ENCODE results near the gene SETD3.

Gene SETD3

DNA sequence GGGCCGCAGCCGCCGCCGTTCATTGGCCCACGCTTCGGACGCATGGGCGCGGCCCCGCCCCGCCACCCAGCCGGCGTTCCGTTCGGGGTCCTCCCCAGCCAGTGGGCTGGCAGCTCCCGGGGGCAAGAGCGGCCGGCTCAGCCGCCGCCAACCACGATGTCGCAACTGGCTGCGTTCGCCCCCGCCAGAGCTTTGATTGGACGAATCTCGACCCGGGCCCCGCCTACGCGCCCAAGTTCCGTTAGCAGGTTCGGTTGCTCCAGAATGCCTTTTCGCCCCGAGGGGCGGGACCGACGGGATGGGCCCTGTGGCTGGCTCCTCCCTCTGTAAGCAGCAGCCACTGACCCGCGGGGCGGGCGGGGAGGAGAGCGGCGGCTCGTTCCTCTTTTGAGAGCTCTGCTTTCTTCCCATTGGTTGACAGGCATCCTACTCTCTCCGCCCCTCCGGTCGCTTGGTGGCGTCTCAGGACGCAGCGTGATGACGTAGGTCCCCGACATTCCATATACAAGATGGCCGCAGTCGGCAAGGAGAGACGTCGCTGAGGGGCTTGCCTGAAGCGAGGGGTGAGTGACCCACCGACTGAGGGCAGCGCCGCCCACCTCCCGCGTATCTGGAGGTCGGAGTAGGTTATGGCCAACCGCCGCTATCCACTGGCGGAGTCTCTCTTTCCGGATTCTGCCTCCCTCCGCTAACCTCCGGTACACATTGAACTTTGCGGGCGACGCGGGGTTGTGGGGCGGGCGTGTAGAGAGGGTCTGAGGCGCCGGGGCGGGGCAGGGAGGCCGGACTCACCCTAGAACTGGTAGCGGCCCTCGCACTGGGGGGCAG is 472 bp upstream of the SETD3 start, which contains the start of gene CCNK:
Gene CCNK, plus strand, starts transcription at position 493 of the 828 bp plus-strand sequence. CDS start 11,269 bp downstream, outside the sequence.
- peaks cover 36% of the 10 kb centered on the region for H3K4me1 Mint-ChIP-seq (ENCODE audit: low read depth)
- no peaks in the 10 kb centered on the region for H3K27me3 Mint-ChIP-seq (ENCODE audit: low read depth)

DNA sequence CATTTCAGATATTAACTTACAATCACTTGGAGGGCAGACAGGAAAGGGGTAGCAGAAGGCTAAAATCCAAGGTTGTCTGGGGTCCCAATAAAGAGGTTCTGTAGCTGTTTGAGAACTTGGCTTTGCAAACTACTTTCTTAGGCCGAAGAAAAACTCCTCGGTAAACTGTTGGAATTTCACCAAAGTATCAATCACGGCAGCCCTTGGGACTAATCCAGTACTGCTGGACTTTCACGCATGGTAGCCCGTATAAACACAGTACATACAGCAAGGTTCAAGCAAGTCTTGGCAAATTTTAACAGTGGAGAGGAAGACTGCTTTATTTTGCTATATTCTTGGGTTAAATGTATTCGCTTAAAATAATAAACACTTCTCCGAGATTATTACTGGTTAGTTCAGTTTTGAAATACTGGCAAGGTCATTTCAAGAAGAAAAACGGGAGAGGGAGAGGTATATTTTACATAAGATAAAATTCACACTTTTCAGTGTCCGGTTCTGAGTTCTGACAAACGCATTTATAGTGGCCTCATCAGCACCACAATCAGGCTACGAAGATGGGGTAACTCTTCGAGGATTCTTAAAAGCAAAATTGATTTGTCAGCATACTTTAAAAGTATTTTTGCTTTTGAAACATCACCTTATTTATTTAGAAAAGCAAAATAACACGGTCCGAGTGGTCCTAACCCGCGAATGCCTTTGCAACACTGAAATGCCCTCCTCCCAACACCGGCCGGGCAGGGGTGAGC is 1.3 kb downstream of the SETD3 start:
- Mint-ChIP-seq H3K36me3 (ENCODE audit: low read depth) (peaks cover 3% of the 10 kb centered on the region), H3K9me3 (no peaks in the 10 kb centered on the region), H3K27ac (peak overlapping the region; percentile 67), H3K4me3 (peak overlapping the region; percentile 95), H3K27me3 (ENCODE audit: low read depth) (no peaks in the 10 kb centered on the region), H3K4me1 (ENCODE audit: low read depth) (peaks cover 35% of the 10 kb centered on the region)

More for the DNA sequence above, 472 bp upstream of the SETD3 start, which contains the start of gene CCNK:
- no peaks in the 10 kb centered on the region for H3K9me3 Mint-ChIP-seq
- H3K36me3 Mint-ChIP-seq (ENCODE audit: low read depth) = peaks cover 3% of the 10 kb centered on the region
- H3K27ac Mint-ChIP-seq = peak within 1 kb of the TSS; percentile 99
- H3K4me3 Mint-ChIP-seq = peak within 1 kb of the TSS; percentile 96

DNA sequence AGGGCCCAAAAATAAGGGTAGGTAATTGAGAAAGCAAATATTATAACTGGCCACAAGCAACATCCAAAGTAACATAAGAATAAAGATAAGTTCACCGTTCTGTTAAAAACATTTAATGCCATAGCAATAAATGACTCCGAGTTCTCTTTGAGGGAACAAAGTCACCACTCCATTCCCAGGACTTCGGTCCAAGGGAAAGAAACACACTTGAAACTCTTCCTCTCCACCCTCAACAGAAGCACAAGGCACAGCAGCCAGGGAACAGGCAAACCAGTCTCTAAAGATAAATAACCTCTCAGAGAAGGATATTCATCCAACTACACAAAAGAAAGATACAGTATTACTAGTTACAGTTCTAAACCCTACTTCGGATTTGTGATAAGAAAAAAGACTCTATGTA is 2.5 kb downstream of the SETD3 start:
- no peak overlapping the region for H3K27ac Mint-ChIP-seq
- no peaks in the 10 kb centered on the region for H3K9me3 Mint-ChIP-seq
- H3K36me3 Mint-ChIP-seq (ENCODE audit: low read depth) = peaks cover 3% of the 10 kb centered on the region
- no peak overlapping the region for H3K4me3 Mint-ChIP-seq
- no peaks in the 10 kb centered on the region for H3K27me3 Mint-ChIP-seq (ENCODE audit: low read depth)
- peaks cover 29% of the 10 kb centered on the region for H3K4me1 Mint-ChIP-seq (ENCODE audit: low read depth)

GRCh38 chr14:99476864-99477263 is 3.8 kb downstream of the SETD3 start:
- Mint-ChIP-seq H3K27me3 (ENCODE audit: low read depth) (no peaks in the 10 kb centered on the region), H3K4me3 (no peak overlapping the region), H3K36me3 (ENCODE audit: low read depth) (peaks cover 3% of the 10 kb centered on the region), H3K4me1 (ENCODE audit: low read depth) (peaks cover 18% of the 10 kb centered on the region), H3K9me3 (no peaks in the 10 kb centered on the region), H3K27ac (no peak overlapping the region)

GRCh38 chr14:99475660-99476059 is 5.0 kb downstream of the SETD3 start:
- Mint-ChIP-seq H3K9me3 (no peaks in the 10 kb centered on the region), H3K36me3 (ENCODE audit: low read depth) (peaks cover 3% of the 10 kb centered on the region)

DNA sequence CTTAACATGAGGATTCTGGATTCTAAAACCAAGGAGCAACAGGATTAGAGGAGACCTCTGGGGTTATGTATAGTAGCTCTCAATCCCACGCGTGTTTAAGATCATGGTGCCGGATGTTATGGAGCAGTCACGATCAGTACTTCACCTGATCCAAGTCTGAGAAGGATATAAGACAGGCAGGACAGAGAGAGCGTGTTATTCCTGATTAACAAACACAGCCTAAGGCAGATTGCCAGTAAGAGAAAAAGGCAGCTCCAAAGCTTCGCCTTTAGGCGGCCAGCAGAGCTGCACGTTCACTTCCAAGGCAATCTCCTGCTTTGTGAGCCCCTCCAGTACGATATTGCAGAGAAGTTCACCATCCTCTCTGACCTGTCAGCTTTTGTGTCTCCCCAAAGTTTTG is 5.5 kb downstream of the SETD3 start:
- H3K4me1 Mint-ChIP-seq (ENCODE audit: low read depth) = peaks cover 18% of the 10 kb centered on the region
- no peak overlapping the region for H3K4me3 Mint-ChIP-seq
- H3K27ac Mint-ChIP-seq = no peak overlapping the region
- H3K9me3 Mint-ChIP-seq = no peaks in the 10 kb centered on the region
- H3K27me3 Mint-ChIP-seq (ENCODE audit: low read depth) = no peaks in the 10 kb centered on the region
- peaks cover 3% of the 10 kb centered on the region for H3K36me3 Mint-ChIP-seq (ENCODE audit: low read depth)

More at GRCh38 chr14:99475660-99476059, 5.0 kb downstream of the SETD3 start:
- Mint-ChIP-seq H3K27me3 (ENCODE audit: low read depth) (no peaks in the 10 kb centered on the region), H3K4me1 (ENCODE audit: low read depth) (peaks cover 18% of the 10 kb centered on the region), H3K27ac (no peak overlapping the region), H3K4me3 (no peak overlapping the region)

DNA sequence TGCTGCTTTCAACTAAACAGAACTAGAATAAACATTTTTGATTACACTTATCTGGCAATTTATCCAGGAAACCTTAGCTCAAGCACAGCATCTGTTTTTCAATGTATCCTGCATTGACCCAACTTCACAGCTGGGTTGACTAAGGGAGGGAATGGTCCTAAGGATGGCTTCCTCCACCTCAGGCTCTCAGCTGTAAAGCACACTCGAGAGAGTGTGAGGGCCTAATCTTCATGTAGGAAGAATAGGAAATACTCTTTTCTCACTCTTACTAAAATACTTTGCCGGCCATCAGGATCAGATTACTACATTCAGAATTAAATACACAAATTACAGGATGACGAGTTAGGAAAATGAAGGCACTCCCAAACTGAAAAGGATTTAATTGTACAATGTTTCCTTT is 7.2 kb downstream of the SETD3 start:
- peaks cover 16% of the 10 kb centered on the region for H3K4me1 Mint-ChIP-seq (ENCODE audit: low read depth)
- H3K9me3 Mint-ChIP-seq = no peaks in the 10 kb centered on the region
- peaks cover 3% of the 10 kb centered on the region for H3K36me3 Mint-ChIP-seq (ENCODE audit: low read depth)
- H3K4me3 Mint-ChIP-seq = no peak overlapping the region
- no peak overlapping the region for H3K27ac Mint-ChIP-seq
- H3K27me3 Mint-ChIP-seq (ENCODE audit: low read depth) = no peaks in the 10 kb centered on the region

GRCh38 chr14:99472937-99473336 is 7.7 kb downstream of the SETD3 start:
- Mint-ChIP-seq H3K9me3 (no peaks in the 10 kb centered on the region), H3K27ac (no peak overlapping the region), H3K4me3 (no peak overlapping the region), H3K4me1 (ENCODE audit: low read depth) (peaks cover 16% of the 10 kb centered on the region), H3K36me3 (ENCODE audit: low read depth) (no peaks in the 10 kb centered on the region), H3K27me3 (ENCODE audit: low read depth) (no peaks in the 10 kb centered on the region)

GRCh38 chr14:99471731-99472130 is 8.9 kb downstream of the SETD3 start:
- Mint-ChIP-seq H3K4me1 (ENCODE audit: low read depth) (peaks cover 12% of the 10 kb centered on the region), H3K27me3 (ENCODE audit: low read depth) (no peaks in the 10 kb centered on the region), H3K4me3 (no peak overlapping the region), H3K27ac (no peak overlapping the region), H3K9me3 (no peaks in the 10 kb centered on the region), H3K36me3 (ENCODE audit: low read depth) (no peaks in the 10 kb centered on the region)

DNA sequence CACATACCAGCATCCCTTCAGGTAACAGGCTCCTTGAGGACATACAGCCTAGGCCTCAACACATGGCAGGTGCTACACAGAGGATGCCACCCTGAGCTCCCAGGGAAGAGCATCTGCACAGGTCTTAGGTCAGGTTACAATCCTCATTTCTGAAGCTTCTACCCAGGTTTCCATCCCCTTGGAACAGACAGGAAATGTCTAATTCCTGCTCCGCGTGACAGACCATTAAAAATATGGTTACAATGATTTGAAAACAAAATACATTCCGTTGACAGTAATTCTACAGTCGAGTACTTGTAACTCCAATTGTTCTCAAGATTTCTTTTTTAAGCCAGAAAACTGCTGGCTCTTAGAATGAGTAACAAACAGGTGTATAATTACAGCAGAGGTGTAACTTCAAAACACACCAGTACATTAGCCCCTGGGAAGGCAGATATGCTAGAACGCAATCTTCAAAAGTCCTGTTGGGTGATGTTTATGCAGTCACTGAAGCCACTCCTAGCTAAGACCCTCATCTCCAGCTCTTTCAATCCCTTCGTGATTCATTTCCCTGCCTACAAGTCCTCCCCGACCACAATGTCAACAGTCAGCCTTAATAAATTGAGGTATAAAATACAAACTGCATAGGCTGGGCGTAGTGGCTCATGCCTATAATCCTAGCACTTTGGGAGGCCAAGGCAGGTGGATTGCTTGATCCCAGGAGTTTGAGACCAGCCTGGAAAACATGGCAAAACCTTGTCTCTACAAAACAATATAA is 11.6 kb downstream of the SETD3 start:
- peaks cover 12% of the 10 kb centered on the region for H3K4me1 Mint-ChIP-seq (ENCODE audit: low read depth)
- no peak overlapping the region for H3K4me3 Mint-ChIP-seq
- no peaks in the 10 kb centered on the region for H3K9me3 Mint-ChIP-seq
- no peaks in the 10 kb centered on the region for H3K27me3 Mint-ChIP-seq (ENCODE audit: low read depth)
- no peaks in the 10 kb centered on the region for H3K36me3 Mint-ChIP-seq (ENCODE audit: low read depth)
- H3K27ac Mint-ChIP-seq = no peak overlapping the region

DNA sequence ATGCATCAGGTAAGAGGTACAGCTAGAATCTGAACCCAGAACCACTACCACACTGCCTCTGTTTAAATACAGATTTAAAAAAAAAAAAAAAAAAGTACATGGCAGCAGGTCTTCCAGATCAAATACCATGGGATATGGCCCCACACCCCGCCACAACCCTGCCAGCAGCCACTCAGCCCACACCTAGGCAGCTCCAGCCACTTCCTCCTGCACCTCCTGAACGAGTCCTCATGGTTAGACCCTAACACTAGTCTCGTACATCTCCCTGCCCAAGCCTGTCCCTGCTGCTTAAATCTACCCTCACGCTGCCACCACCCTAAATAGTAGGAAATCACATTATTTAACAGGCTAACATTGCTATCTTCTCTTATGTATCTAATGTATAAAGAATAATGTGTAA is 12.6 kb downstream of the SETD3 start:
- Mint-ChIP-seq H3K27ac (no peak overlapping the region), H3K4me1 (ENCODE audit: low read depth) (peaks cover 12% of the 10 kb centered on the region), H3K4me3 (no peak overlapping the region), H3K27me3 (ENCODE audit: low read depth) (no peaks in the 10 kb centered on the region), H3K36me3 (ENCODE audit: low read depth) (peaks cover 6% of the 10 kb centered on the region), H3K9me3 (no peaks in the 10 kb centered on the region)

GRCh38 chr14:99467336-99468078 is 13.2 kb downstream of the SETD3 start:
- Mint-ChIP-seq H3K27me3 (ENCODE audit: low read depth) (no peaks in the 10 kb centered on the region), H3K36me3 (ENCODE audit: low read depth) (peaks cover 10% of the 10 kb centered on the region), H3K4me1 (ENCODE audit: low read depth) (peaks cover 12% of the 10 kb centered on the region), H3K27ac (no peak overlapping the region), H3K4me3 (no peak overlapping the region), H3K9me3 (no peaks in the 10 kb centered on the region)

DNA sequence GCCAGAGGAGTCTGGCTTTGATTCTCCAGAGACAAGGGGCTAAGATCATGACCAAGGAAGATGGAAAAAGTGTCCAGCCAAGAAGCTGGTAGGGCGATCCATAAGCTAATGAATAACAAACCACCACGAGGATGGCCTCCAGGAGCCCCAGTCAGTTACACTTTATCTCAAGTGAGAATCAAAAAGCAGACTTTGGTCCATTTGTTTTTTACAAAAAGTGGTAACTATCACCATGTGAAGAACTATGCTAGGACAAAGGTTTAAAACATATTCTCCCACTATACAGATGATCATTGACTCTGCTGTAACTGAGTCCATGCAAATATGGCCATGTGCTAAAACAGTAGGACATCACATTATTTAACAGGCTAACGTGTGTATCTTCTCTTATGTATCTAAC is 13.9 kb downstream of the SETD3 start:
- Mint-ChIP-seq H3K36me3 (ENCODE audit: low read depth) (peaks cover 17% of the 10 kb centered on the region), H3K4me1 (ENCODE audit: low read depth) (peaks cover 19% of the 10 kb centered on the region), H3K9me3 (no peaks in the 10 kb centered on the region), H3K27me3 (ENCODE audit: low read depth) (no peaks in the 10 kb centered on the region), H3K27ac (no peak overlapping the region), H3K4me3 (no peak overlapping the region)

DNA sequence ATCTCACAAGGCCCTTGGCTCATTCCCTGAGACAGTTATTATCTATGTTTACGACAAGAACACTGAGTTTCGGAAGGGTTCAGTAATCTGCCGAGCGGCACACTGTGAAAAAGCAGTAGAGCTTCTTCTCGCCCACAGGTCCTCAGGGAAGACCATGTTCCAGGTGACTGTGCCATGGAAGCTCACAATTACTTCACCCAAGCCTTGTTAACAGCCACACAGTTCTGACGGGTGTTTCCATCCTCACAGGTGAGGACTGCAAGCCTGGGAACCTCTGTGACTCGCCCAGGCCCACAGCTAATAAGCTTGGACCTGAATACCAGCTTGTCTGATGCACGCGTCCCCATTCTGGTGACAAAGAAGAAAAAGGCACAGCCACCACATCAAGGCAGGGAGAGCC is 15.4 kb downstream of the SETD3 start:
- Mint-ChIP-seq H3K36me3 (ENCODE audit: low read depth) (peaks cover 25% of the 10 kb centered on the region), H3K4me3 (no peak overlapping the region), H3K4me1 (ENCODE audit: low read depth) (peaks cover 23% of the 10 kb centered on the region), H3K27me3 (ENCODE audit: low read depth) (no peaks in the 10 kb centered on the region), H3K9me3 (no peaks in the 10 kb centered on the region), H3K27ac (no peak overlapping the region)
